LNCaP clone FGC (cell line): ENCODE data around the gene SLC25A13.

ENCODE experiments used
- DNase-seq: peaks from one replicate; pipeline ENCODE4 v3.0.0-alpha.2; 2011; ENCODE audit warnings: low read depth
- H3K4me3 ChIP-seq: 2 replicates; pipeline ENCODE4 v1.5.1; 2011; ENCODE audit warnings: mild to moderate bottlenecking, low read depth, low read length, control low read depth
- CTCF ChIP-seq: IDR thresholded peaks from 2 replicates; pipeline ENCODE4 v1.5.1; 2012; ENCODE audit warnings: mild to moderate bottlenecking; ENCODE audit not compliant: control insufficient read depth, insufficient read depth; ENCODE audit errors: extremely low read depth

Gene SLC25A13

GRCh38 chr7:96269246-96269994 is 52.5 kb downstream of the SLC25A13 start:
- no peak for DNase-seq
- H3K4me3 ChIP-seq, result no peak overlapping the region
- TF ChIP-seq CTCF, result no peak

GRCh38 chr7:96266580-96266979 is 55.3 kb downstream of the SLC25A13 start:
- no peak for DNase-seq
- H3K4me3 ChIP-seq, result no peak overlapping the region
- TF ChIP-seq CTCF, result no peak

- H3K4me3 ChIP-seq, result no peak overlapping the region
- no peak for DNase-seq
- TF ChIP-seq CTCF, result no peak
Measured at GRCh38 chr7:96266015-96266414, 55.9 kb downstream of the SLC25A13 start.

- no peak for DNase-seq
- no peak overlapping the region for H3K4me3 ChIP-seq
- TF ChIP-seq CTCF, result no peak
Measured at GRCh38 chr7:96253964-96254363, 67.9 kb downstream of the SLC25A13 start.

DNA sequence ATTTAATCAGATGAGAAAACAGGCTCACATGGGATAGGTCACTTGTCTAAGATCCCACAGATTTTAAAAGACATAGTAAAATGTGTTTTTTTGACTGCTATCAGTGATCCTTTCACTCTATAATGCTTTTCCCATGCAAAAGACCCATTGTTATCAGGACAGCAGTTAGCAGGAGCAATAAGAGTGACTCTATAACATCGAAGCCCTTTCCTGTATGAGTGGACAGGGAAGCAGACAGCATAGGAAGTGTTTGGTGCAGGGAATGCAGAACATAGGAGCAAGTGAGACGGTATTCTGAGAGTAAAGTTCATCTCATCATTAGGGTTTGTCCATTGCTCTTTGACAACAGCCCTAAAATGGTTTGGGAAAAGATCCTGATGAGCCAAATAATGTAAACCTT is 68.5 kb downstream of the SLC25A13 start:
- TF ChIP-seq CTCF, result no peak
- DNase-seq, result no peak
- H3K4me3 ChIP-seq, result no peak overlapping the region

DNA sequence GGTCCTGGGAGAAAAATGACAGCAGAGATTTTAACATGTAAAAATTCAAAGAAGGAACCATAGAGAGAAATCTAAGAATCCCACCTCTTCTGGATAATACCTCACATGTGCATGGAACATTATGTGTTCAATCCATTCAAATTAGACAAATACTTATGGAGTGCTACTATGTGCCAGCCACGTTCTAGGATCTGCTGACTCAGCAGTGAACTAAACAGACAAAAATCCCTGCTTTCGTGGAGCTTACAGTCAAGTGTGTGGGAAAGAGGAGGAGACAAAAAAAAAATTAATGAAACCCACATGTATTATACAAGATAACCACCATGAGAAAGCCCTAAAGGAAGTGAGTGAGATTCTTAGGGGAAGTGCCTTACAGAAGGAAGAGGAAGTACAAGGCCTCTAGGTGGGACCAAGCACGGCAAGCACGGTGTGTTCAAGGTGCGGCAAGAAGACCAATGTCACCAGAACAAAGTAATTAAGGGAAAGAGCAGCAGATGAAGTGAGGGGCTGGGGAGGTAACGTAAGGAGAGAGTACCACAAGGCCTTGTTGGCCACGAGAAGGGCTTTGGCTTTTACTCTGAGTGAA is 71.0 kb downstream of the SLC25A13 start:
- H3K4me3 ChIP-seq, result no peak overlapping the region
- no peak for TF ChIP-seq CTCF
- no peak for DNase-seq

- TF ChIP-seq CTCF, result no peak
- no peak for DNase-seq
- no peak overlapping the region for H3K4me3 ChIP-seq
Measured at GRCh38 chr7:96248405-96248804, 73.5 kb downstream of the SLC25A13 start.
